ENCODE data around the gene STK11. TPM values are rescaled to one million over a fixed set of nuclear protein-coding genes. Genes with fewer than 3 reads are reported as not detected.
A peak's percentile ranks its signal among the peaks of the same experiment; 100 is the strongest.
"Not testable (repeated sequence)": the region's sequence is repeated elsewhere in the genome, so short reads cannot be mapped to it uniquely, and the experiment has no call there.

STK11 gene
- total and polyA plus RNA-seq, 7 donors = 64.9 to 133 (median 85.9) TPM

- no peak for TF ChIP-seq CTCF (IDR thresholded peaks at IDR 0.05)
- Histone ChIP-seq H3K27ac (no peak overlapping the region), H3K36me3 (ENCODE audit: insufficient read depth in 1 of 2, low read depth in 1 of 2) (no peaks in the 10 kb centered on the region), H3K4me1 (no peaks in the 10 kb centered on the region), H3K27me3 (ENCODE audit: insufficient read depth in 3 of 3, low read length in 2 of 3) (no peaks in the 10 kb centered on the region), H3K4me3 (no peak overlapping the region), H3K9me3 (no peaks in the 10 kb centered on the region)
- WGBS, 3 donors = 86 to 89% (median 87%) methylated on average over 10 of the region's 10 CpGs
- intact Hi-C loops (cut with DNase I) = no loop called here
- ATAC-seq (peak in 1 of 4 donors; percentile 18), DNase-seq (no peak)
Measured at GRCh38 chr19:1199531-1199930, 6.0 kb upstream of the STK11 start.

- H3K9me3 ChIP-seq; DNase-seq; H3K36me3 ChIP-seq (ENCODE audit: insufficient read depth in 1 of 2, low read depth in 1 of 2); intact Hi-C loops (cut with DNase I); H3K4me1 ChIP-seq; H3K27ac ChIP-seq; H3K27me3 ChIP-seq (ENCODE audit: insufficient read depth in 3 of 3, low read length in 2 of 3); ATAC-seq; H3K4me3 ChIP-seq: not testable (repeated sequence)
- WGBS, 3 donors = 88 to 90% (median 89%) methylated on average over 4 of the region's 4 CpGs
Measured at GRCh38 chr19:1200614-1201013, 5.0 kb upstream of the STK11 start.

- H3K27ac ChIP-seq = peak overlapping the region; percentile 99
- no peak for ATAC-seq
- TF ChIP-seq CTCF (IDR thresholded peaks at IDR 0.05) = no peak
- DNase-seq = peak in 1 of 2 donors; percentile 58
- H3K36me3 ChIP-seq (ENCODE audit: insufficient read depth in 1 of 2, low read depth in 1 of 2) = peaks cover 0 to 3% of the 10 kb centered on the region in 2 donors
- H3K4me3 ChIP-seq = peak overlapping the region; percentile 92
- no peaks in the 10 kb centered on the region for H3K9me3 ChIP-seq
- WGBS, 3 donors = 1 to 2% (median 1%) methylated on average over 66 to 78 of the region's 78 CpGs
- intact Hi-C loops (cut with DNase I) = no loop called here
- H3K27me3 ChIP-seq (ENCODE audit: insufficient read depth in 3 of 3, low read length in 2 of 3) = no peaks in the 10 kb centered on the region
- H3K4me1 ChIP-seq = peaks cover 39% of the 10 kb centered on the region
Measured at GRCh38 chr19:1206150-1206863, 729 bp downstream of the STK11 start.

GRCh38 chr19:1206864-1207450 is 1.4 kb downstream of the STK11 start:
- Histone ChIP-seq H3K27me3 (ENCODE audit: insufficient read depth in 3 of 3, low read length in 2 of 3) (no peaks in the 10 kb centered on the region), H3K4me1 (peaks cover 46% of the 10 kb centered on the region), H3K27ac (peak overlapping the region; percentile 99), H3K36me3 (ENCODE audit: insufficient read depth in 1 of 2, low read depth in 1 of 2) (peaks cover 0 to 3% of the 10 kb centered on the region in 2 donors), H3K9me3 (no peaks in the 10 kb centered on the region), H3K4me3 (peak overlapping the region; percentile 92)
- DNase-seq (peak in 1 of 2 donors; percentile 71), ATAC-seq (peak in 3 of 4 donors; percentile 0 to 14 (median 14))
- intact Hi-C loops (cut with DNase I) = no loop called here
- 1 to 4% (median 1%) methylated on average over 38 of the region's 38 CpGs for WGBS, 3 donors
- TF ChIP-seq CTCF (IDR thresholded peaks at IDR 0.05) = no peak

- H3K36me3 ChIP-seq (ENCODE audit: insufficient read depth in 1 of 2, low read depth in 1 of 2); ATAC-seq; intact Hi-C loops (cut with DNase I); H3K27me3 ChIP-seq (ENCODE audit: insufficient read depth in 3 of 3, low read length in 2 of 3); H3K9me3 ChIP-seq: not testable (repeated sequence)
- Histone ChIP-seq H3K4me1 (peaks cover 62% of the 10 kb centered on the region), H3K4me3 (peak overlapping the region; percentile 92), H3K27ac (peak overlapping the region; percentile 99)
- 68 to 72% (median 69%) methylated on average over 10 of the region's 10 CpGs for WGBS, 3 donors
- DNase-seq = peak in 1 of 2 donors; percentile 18
Measured at GRCh38 chr19:1208830-1209229, 3.3 kb downstream of the STK11 start.
